Measurements from ENCODE around the gene MYBPHL.

MYBPHL gene

GRCh38 chr1:109272831-109273547 is 33.8 kb downstream of the MYBPHL start:
- DNase-seq (ENCODE audit: low spot score in 2 of 2), result no peak
- no peak for ATAC-seq (replicated peaks; ENCODE audit: extremely low read depth, poor library complexity, severe bottlenecking)
- Mint-ChIP-seq H3K27ac (ENCODE audit: low read depth) (no peak overlapping the region), H3K4me1 (peaks cover 5% of the 10 kb centered on the region), H3K27me3 (no peaks in the 10 kb centered on the region), H3K4me3 (no peak overlapping the region), H3K9me3 (no peaks in the 10 kb centered on the region), H3K36me3 (ENCODE audit: insufficient read depth) (peaks cover 2% of the 10 kb centered on the region)

DNA sequence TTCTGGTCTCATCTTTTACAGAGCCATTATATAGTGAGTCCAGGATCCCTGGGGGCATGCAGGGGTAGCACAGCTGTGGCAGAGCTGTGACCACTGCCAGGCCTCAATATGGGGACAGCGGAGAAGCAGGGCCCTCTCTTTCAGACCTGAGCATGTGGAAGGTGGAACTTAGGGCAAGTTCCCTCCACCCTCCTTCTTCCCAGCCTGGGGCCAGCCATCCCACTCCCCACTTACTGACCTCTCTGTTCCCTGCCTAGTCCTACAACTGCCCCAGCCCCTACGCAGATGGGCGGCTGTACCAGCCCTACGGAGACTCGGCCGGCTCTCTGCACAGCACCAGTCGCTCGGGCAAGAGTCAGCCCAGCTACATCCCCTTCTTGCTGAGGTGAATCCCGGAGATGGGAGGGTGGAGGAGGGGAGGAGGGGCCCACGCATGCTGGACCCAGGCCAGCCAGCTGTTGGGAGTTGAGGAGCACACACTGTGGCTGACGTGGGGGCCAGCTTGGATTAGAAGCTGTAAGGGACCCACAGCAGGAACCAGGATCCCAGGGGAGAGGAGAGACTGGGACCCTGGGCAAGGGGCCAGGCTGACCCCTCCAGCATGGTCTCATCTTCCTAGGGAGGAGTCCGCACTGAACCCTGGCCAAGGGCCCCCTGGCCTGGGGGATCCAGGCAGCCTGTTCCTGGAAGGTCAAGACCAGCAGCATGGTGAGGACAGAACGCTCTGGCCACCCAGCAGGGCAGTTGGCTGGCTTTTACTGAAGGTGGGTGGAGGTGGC is 34.6 kb downstream of the MYBPHL start:
- ATAC-seq (replicated peaks; ENCODE audit: extremely low read depth, poor library complexity, severe bottlenecking), result no peak
- Mint-ChIP-seq H3K9me3 (no peaks in the 10 kb centered on the region), H3K36me3 (ENCODE audit: insufficient read depth) (peaks cover 2% of the 10 kb centered on the region), H3K4me1 (peaks cover 3% of the 10 kb centered on the region), H3K27me3 (no peaks in the 10 kb centered on the region), H3K27ac (ENCODE audit: low read depth) (peak overlapping the region; percentile 42), H3K4me3 (no peak overlapping the region)
- DNase-seq (ENCODE audit: low spot score in 2 of 2), result no peak

GRCh38 chr1:109271458-109271857 is 35.4 kb downstream of the MYBPHL start:
- H3K27ac Mint-ChIP-seq (ENCODE audit: low read depth), result peak overlapping the region; percentile 42
- DNase-seq (ENCODE audit: low spot score in 2 of 2), result no peak
- H3K4me3 Mint-ChIP-seq, result no peak overlapping the region
- no peak for ATAC-seq (replicated peaks; ENCODE audit: extremely low read depth, poor library complexity, severe bottlenecking)
- H3K27me3 Mint-ChIP-seq, result no peaks in the 10 kb centered on the region
- H3K9me3 Mint-ChIP-seq, result no peaks in the 10 kb centered on the region
- H3K36me3 Mint-ChIP-seq (ENCODE audit: insufficient read depth), result peaks cover 2% of the 10 kb centered on the region
- no peaks in the 10 kb centered on the region for H3K4me1 Mint-ChIP-seq

GRCh38 chr1:109270623-109271317 is 36.0 kb downstream of the MYBPHL start:
- peak overlapping the region; percentile 42 for H3K27ac Mint-ChIP-seq (ENCODE audit: low read depth)

DNA sequence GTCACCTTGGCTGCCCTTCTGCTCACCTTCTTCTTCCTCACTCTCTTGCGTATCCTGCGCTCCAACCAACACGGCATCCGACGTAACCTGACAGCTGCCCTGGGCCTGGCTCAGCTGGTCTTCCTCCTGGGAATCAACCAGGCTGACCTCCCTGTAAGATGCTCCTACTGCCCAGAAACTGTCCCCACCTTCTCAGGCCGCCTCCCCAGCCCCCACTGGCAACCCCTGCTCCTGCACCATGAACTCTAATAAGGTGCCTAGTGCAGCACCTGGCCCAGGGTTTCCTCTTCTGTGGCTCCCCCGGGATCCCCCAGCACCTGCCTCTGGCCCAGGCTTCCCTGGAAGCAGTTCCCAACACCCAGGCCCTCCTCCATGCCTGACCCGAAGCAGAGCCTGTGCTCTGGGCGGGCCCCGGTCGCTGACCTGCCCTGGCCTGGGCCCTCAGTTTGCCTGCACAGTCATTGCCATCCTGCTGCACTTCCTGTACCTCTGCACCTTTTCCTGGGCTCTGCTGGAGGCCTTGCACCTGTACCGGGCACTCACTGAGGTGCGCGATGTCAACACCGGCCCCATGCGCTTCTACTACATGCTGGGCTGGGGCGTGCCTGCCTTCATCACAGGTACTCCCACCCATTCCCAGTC is 36.7 kb downstream of the MYBPHL start:
- no peaks in the 10 kb centered on the region for H3K9me3 Mint-ChIP-seq
- H3K27ac Mint-ChIP-seq (ENCODE audit: low read depth), result no peak overlapping the region
- H3K36me3 Mint-ChIP-seq (ENCODE audit: insufficient read depth), result peaks cover 2% of the 10 kb centered on the region
- H3K4me1 Mint-ChIP-seq, result no peaks in the 10 kb centered on the region
- no peak overlapping the region for H3K4me3 Mint-ChIP-seq
- DNase-seq (ENCODE audit: low spot score in 2 of 2) (no peak), ATAC-seq (replicated peaks; ENCODE audit: extremely low read depth, poor library complexity, severe bottlenecking) (no peak)
- H3K27me3 Mint-ChIP-seq, result no peaks in the 10 kb centered on the region

More at GRCh38 chr1:109270623-109271317, 36.0 kb downstream of the MYBPHL start:
- Mint-ChIP-seq H3K4me3 (no peak overlapping the region), H3K4me1 (no peaks in the 10 kb centered on the region), H3K36me3 (ENCODE audit: insufficient read depth) (peaks cover 2% of the 10 kb centered on the region), H3K27me3 (no peaks in the 10 kb centered on the region), H3K9me3 (no peaks in the 10 kb centered on the region)
- no peak for ATAC-seq (replicated peaks; ENCODE audit: extremely low read depth, poor library complexity, severe bottlenecking)
- no peak for DNase-seq (ENCODE audit: low spot score in 2 of 2)

DNA sequence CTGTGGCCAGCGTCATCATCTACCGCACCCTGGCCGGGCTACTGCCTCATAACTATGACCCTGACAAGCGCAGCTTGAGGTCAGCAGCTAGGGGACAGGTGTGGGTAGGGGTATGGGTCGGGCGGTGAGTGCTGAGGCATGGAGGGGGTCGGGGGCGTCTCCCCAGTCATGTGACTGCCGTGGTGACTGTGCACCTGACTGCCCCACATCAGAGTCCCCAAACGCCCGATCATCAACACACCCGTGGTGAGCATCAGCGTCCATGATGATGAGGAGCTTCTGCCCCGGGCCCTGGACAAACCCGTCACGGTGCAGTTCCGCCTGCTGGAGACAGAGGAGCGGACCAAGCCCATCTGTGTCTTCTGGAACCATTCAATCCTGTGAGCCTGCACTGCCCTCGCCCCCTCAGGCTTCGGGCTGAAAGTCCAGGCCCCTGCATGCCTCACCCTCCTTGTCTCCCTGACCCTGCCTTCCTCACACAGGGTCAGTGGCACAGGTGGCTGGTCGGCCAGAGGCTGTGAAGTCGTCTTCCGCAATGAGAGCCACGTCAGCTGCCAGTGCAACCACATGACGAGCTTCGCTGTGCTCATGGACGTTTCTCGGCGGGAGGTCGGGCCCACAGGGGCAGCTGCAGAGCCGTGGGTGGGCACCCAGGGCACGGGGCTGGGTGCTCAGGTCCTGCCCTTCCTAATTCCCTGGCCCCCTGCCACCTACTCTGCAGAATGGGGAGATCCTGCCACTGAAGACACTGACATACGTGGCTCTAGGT is 37.4 kb downstream of the MYBPHL start:
- H3K36me3 Mint-ChIP-seq (ENCODE audit: insufficient read depth), result peaks cover 2% of the 10 kb centered on the region
- no peaks in the 10 kb centered on the region for H3K9me3 Mint-ChIP-seq
- H3K27me3 Mint-ChIP-seq, result no peaks in the 10 kb centered on the region
- DNase-seq (ENCODE audit: low spot score in 2 of 2) (no peak), ATAC-seq (replicated peaks; ENCODE audit: extremely low read depth, poor library complexity, severe bottlenecking) (no peak)
- no peak overlapping the region for H3K27ac Mint-ChIP-seq (ENCODE audit: low read depth)
- no peaks in the 10 kb centered on the region for H3K4me1 Mint-ChIP-seq
- no peak overlapping the region for H3K4me3 Mint-ChIP-seq

DNA sequence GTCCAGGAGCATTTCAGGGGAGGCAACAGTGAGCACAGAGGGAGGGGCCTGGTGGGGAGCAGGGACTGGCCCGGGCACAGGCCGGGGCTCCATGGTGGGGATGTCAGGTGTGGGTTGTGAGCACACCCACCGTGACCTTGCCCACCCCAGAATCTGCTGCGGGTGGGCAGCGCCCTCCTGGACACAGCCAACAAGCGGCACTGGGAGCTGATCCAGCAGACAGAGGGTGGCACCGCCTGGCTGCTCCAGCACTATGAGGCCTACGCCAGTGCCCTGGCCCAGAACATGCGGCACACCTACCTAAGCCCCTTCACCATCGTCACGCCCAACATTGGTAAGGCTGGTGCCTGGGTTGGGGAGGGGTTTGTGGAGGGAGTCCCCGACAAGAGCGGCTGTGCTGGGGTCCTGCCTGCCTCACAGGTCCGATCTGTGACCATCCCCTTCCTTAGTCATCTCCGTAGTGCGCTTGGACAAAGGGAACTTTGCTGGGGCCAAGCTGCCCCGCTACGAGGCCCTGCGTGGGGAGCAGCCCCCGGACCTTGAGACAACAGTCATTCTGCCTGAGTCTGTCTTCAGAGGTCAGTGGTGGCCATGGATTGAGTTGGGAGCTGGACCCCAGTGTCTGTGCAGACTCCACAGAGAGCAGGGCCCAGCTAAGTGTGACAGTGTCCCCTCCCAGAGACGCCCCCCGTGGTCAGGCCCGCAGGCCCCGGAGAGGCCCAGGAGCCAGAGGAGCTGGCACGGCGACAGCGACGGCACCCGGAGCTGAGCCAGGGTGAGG is 38.2 kb downstream of the MYBPHL start:
- Mint-ChIP-seq H3K4me3 (no peak overlapping the region), H3K27me3 (no peaks in the 10 kb centered on the region), H3K4me1 (no peaks in the 10 kb centered on the region), H3K36me3 (ENCODE audit: insufficient read depth) (peaks cover 2% of the 10 kb centered on the region), H3K27ac (ENCODE audit: low read depth) (peak overlapping the region; percentile 71), H3K9me3 (no peaks in the 10 kb centered on the region)
- ATAC-seq (replicated peaks; ENCODE audit: extremely low read depth, poor library complexity, severe bottlenecking), result no peak
- DNase-seq (ENCODE audit: low spot score in 2 of 2), result no peak

GRCh38 chr1:109267743-109268300 is 39.0 kb downstream of the MYBPHL start:
- no peaks in the 10 kb centered on the region for H3K27me3 Mint-ChIP-seq
- no peak for DNase-seq (ENCODE audit: low spot score in 2 of 2)
- H3K4me3 Mint-ChIP-seq, result no peak overlapping the region
- ATAC-seq (replicated peaks; ENCODE audit: extremely low read depth, poor library complexity, severe bottlenecking), result no peak
- no peaks in the 10 kb centered on the region for H3K9me3 Mint-ChIP-seq
- H3K27ac Mint-ChIP-seq (ENCODE audit: low read depth), result peak overlapping the region; percentile 71
- peaks cover 5% of the 10 kb centered on the region for H3K36me3 Mint-ChIP-seq (ENCODE audit: insufficient read depth)
- no peaks in the 10 kb centered on the region for H3K4me1 Mint-ChIP-seq

DNA sequence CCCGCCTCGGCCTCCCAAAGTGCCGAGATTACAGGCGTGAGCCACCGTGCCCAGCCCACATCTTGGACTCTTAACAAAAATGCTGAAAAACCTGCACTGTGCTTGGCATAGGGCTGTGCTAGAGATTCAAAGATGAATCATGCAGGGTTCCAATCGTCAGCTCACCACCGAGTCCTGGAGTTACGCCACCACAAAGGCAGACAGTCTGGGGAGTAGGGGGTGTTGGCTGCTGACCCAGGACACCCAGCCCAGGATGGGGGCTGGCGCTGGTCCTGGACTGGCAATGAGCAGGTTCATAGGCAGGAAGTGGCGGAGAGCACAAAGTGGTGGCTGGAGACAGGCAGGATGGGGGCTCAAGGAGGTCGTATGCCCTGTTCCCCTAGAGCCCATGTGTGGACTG is 39.8 kb downstream of the MYBPHL start:
- ATAC-seq (replicated peaks; ENCODE audit: extremely low read depth, poor library complexity, severe bottlenecking) (no peak), DNase-seq (ENCODE audit: low spot score in 2 of 2) (no peak)
- Mint-ChIP-seq H3K27ac (ENCODE audit: low read depth) (no peak overlapping the region), H3K4me3 (no peak overlapping the region), H3K9me3 (no peaks in the 10 kb centered on the region), H3K4me1 (no peaks in the 10 kb centered on the region), H3K27me3 (no peaks in the 10 kb centered on the region), H3K36me3 (ENCODE audit: insufficient read depth) (peaks cover 5% of the 10 kb centered on the region)

GRCh38 chr1:109265741-109266330 is 41.0 kb downstream of the MYBPHL start:
- no peak for ATAC-seq (replicated peaks; ENCODE audit: extremely low read depth, poor library complexity, severe bottlenecking)
- Mint-ChIP-seq H3K36me3 (ENCODE audit: insufficient read depth) (peaks cover 5% of the 10 kb centered on the region), H3K27ac (ENCODE audit: low read depth) (no peak overlapping the region), H3K9me3 (no peaks in the 10 kb centered on the region), H3K4me3 (no peak overlapping the region), H3K4me1 (no peaks in the 10 kb centered on the region), H3K27me3 (no peaks in the 10 kb centered on the region)
- no peak for DNase-seq (ENCODE audit: low spot score in 2 of 2)

DNA sequence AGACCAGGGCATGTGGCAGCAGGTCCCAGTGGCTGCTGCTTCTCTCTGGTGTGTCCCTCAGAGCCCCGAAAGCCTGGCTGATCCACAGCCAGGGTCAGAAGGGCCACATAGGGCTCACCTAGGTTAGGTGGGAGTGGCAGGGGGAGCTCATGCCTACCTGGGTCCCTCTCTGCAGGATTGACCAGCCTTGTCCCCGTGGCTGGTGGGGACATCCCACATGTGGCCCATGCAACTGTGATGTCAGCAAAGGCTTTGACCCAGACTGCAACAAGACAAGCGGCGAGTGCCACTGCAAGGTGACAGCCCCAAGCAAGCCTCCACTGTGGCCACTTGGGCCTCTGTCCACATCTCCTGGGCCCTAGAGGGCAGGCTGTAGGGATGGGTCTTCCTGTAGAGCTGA is 41.8 kb downstream of the MYBPHL start:
- H3K27me3 Mint-ChIP-seq, result no peaks in the 10 kb centered on the region
- no peaks in the 10 kb centered on the region for H3K9me3 Mint-ChIP-seq
- H3K27ac Mint-ChIP-seq (ENCODE audit: low read depth), result no peak overlapping the region

More for the DNA sequence above, 41.8 kb downstream of the MYBPHL start:
- no peak for ATAC-seq (replicated peaks; ENCODE audit: extremely low read depth, poor library complexity, severe bottlenecking)
- Mint-ChIP-seq H3K4me3 (no peak overlapping the region), H3K36me3 (ENCODE audit: insufficient read depth) (peaks cover 5% of the 10 kb centered on the region), H3K4me1 (no peaks in the 10 kb centered on the region)
- no peak for DNase-seq (ENCODE audit: low spot score in 2 of 2)

All from central memory CD8-positive, alpha-beta T cell (primary cell).